Activated CD8-positive, alpha-beta T cell treated with anti-CD3 and anti-CD28 coated beads, Interleukin-2, amount 10 ng/mL, durations not matched to agents 7 days and 5 days (primary cell): ENCODE data around the gene PPP5C. TPM values are rescaled to one million over a fixed set of nuclear protein-coding genes. Genes with fewer than 3 reads are reported as not detected.
A peak's percentile ranks its signal among the peaks of the same experiment; 100 is the strongest.

ENCODE experiments used
- ATAC-seq: fragments of 150-1000 bp; cut with Tn5 transposase; one replicate; pipeline ENCODE4 v1.10.0; 2021; ENCODE audit warnings: moderate library complexity
- CTCF ChIA-PET: fragments of 350-600 bp; sonication (Branson Sonifier 250); formaldehyde crosslinking; loops from one replicate; lab custom pipeline; 2021; ENCODE audit warnings: antibody characterized with exemption; lab: Charles Lee
- POLR2A ChIA-PET: fragments of 350-600 bp; sonication (Branson Sonifier 250); formaldehyde crosslinking; loops from one replicate; lab custom pipeline; 2021; ENCODE audit warnings: antibody characterized with exemption; lab: Charles Lee
- DNase-seq: peaks from one replicate; pipeline ENCODE4 v3.0.0-alpha.2; 2020
- H3K27ac Mint-ChIP-seq: one replicate; pipeline ENCODE4 v1.8.0; 2021; ENCODE audit warnings: mild to moderate bottlenecking, mixed read lengths
- H3K27me3 Mint-ChIP-seq: one replicate; pipeline ENCODE4 v1.8.0; 2021; ENCODE audit warnings: low read depth, mixed read lengths
- H3K36me3 Mint-ChIP-seq: one replicate; pipeline ENCODE4 v1.8.0; 2021; ENCODE audit warnings: low read depth, mixed read lengths
- H3K4me1 Mint-ChIP-seq: one replicate; pipeline ENCODE4 v1.8.0; 2021; ENCODE audit warnings: low read depth, mixed read lengths
- H3K4me3 Mint-ChIP-seq: one replicate; pipeline ENCODE4 v1.8.0; 2021; ENCODE audit warnings: mild to moderate bottlenecking, mixed read lengths
- H3K9me3 Mint-ChIP-seq: one replicate; pipeline ENCODE4 v1.8.0; 2022; ENCODE audit warnings: mixed read lengths; ENCODE audit not compliant: insufficient read depth
- total RNA-seq, 2 experiments: library from RNA; stranded (reverse); gene quantifications; one replicate each; pipeline ENCODE4 v1.2.3, GENCODE V29; 2021

PPP5C gene
- total RNA-seq: 100 to 1,000 TPM; 118 to 126 TPM

- POLR2A ChIA-PET: interaction anchor here (1.1 kb wide), 1 partner anchor 255 kb away, joined by 3 read pairs; no protein-coding TSS in a partner anchor
- peaks cover 20% of the 10 kb centered on the region for H3K27me3 Mint-ChIP-seq
- H3K4me3 Mint-ChIP-seq: peak within 1 kb of the TSS; percentile 95
- ATAC-seq: peak; percentile 69
- H3K36me3 Mint-ChIP-seq: peaks cover 32% of the 10 kb centered on the region
- CTCF ChIA-PET: interaction anchor here (0.6 to 1.9 kb wide), 16 partner anchors 9 to 220 kb away, joined by 3 to 10 read pairs (median 3); no protein-coding TSS in a partner anchor
- peaks cover 51% of the 10 kb centered on the region for H3K4me1 Mint-ChIP-seq
- peak within 1 kb of the TSS; percentile 83 for H3K27ac Mint-ChIP-seq
- DNase-seq: peak; percentile 92
- H3K9me3 Mint-ChIP-seq: no peaks in the 10 kb centered on the region
Measured at GRCh38 chr19:46346821-46347571, at the start of gene PPP5C. TSS of gene PPP5C (plus strand) at chr19:46347087. CDS start at chr19:46347097, 10 bp downstream.

GRCh38 chr19:46297700-46298478 is 49.0 kb upstream of the PPP5C start:
- CTCF ChIA-PET: no interaction called here
- ATAC-seq: no peak
- H3K27me3 Mint-ChIP-seq: peaks cover 19% of the 10 kb centered on the region
- H3K36me3 Mint-ChIP-seq: no peaks in the 10 kb centered on the region
- H3K9me3 Mint-ChIP-seq: no peaks in the 10 kb centered on the region
- POLR2A ChIA-PET: no interaction called here
- H3K27ac Mint-ChIP-seq: no peak overlapping the region
- no peaks in the 10 kb centered on the region for H3K4me1 Mint-ChIP-seq
- DNase-seq: no peak
- H3K4me3 Mint-ChIP-seq: no peak overlapping the region

GRCh38 chr19:46298479-46299003 is 48.3 kb upstream of the PPP5C start:
- ChIA-PET CTCF (no interaction called here), POLR2A (no interaction called here)
- no peak overlapping the region for H3K27ac Mint-ChIP-seq
- peaks cover 19% of the 10 kb centered on the region for H3K27me3 Mint-ChIP-seq
- no peaks in the 10 kb centered on the region for H3K36me3 Mint-ChIP-seq
- ATAC-seq (no peak), DNase-seq (no peak)
- no peaks in the 10 kb centered on the region for H3K4me1 Mint-ChIP-seq
- no peaks in the 10 kb centered on the region for H3K9me3 Mint-ChIP-seq
- no peak overlapping the region for H3K4me3 Mint-ChIP-seq

- Mint-ChIP-seq H3K9me3 (no peaks in the 10 kb centered on the region), H3K27ac (no peak overlapping the region), H3K36me3 (no peaks in the 10 kb centered on the region), H3K4me1 (no peaks in the 10 kb centered on the region), H3K27me3 (peaks cover 19% of the 10 kb centered on the region), H3K4me3 (no peak overlapping the region)
- DNase-seq: no peak
- ChIA-PET POLR2A (no interaction called here), CTCF (interaction anchor here (0.9 to 1.2 kb wide), 2 partner anchors 19 to 271 kb away, joined by 3 read pairs; no protein-coding TSS in a partner anchor)
- no peak for ATAC-seq
Measured at GRCh38 chr19:46299004-46299509, 47.8 kb upstream of the PPP5C start.

- CTCF ChIA-PET: interaction anchor here (0.9 to 1.2 kb wide), 2 partner anchors 20 to 271 kb away, joined by 3 read pairs; no protein-coding TSS in a partner anchor
- ATAC-seq (no peak), DNase-seq (no peak)
- Mint-ChIP-seq H3K4me3 (no peak overlapping the region), H3K36me3 (no peaks in the 10 kb centered on the region), H3K27me3 (peaks cover 17% of the 10 kb centered on the region), H3K4me1 (no peaks in the 10 kb centered on the region), H3K27ac (no peak overlapping the region), H3K9me3 (no peaks in the 10 kb centered on the region)
- POLR2A ChIA-PET: no interaction called here
Measured at GRCh38 chr19:46299695-46300094, 47.2 kb upstream of the PPP5C start.

- DNase-seq (no peak), ATAC-seq (no peak)
- Mint-ChIP-seq H3K36me3 (no peaks in the 10 kb centered on the region), H3K9me3 (peaks cover 4% of the 10 kb centered on the region), H3K4me3 (no peak overlapping the region), H3K27ac (no peak overlapping the region), H3K27me3 (no peaks in the 10 kb centered on the region), H3K4me1 (no peaks in the 10 kb centered on the region)
- ChIA-PET POLR2A (no interaction called here), CTCF (no interaction called here)
Measured at GRCh38 chr19:46303322-46303690, 43.6 kb upstream of the PPP5C start.

GRCh38 chr19:46303691-46304397 is 43.0 kb upstream of the PPP5C start:
- CTCF ChIA-PET: no interaction called here
- no peaks in the 10 kb centered on the region for H3K4me1 Mint-ChIP-seq
- no peaks in the 10 kb centered on the region for H3K36me3 Mint-ChIP-seq
- ATAC-seq (no peak), DNase-seq (no peak)
- H3K27me3 Mint-ChIP-seq: no peaks in the 10 kb centered on the region
- peaks cover 4% of the 10 kb centered on the region for H3K9me3 Mint-ChIP-seq
- H3K27ac Mint-ChIP-seq: no peak overlapping the region
- no peak overlapping the region for H3K4me3 Mint-ChIP-seq
- POLR2A ChIA-PET: no interaction called here

GRCh38 chr19:46306501-46306900 is 40.4 kb upstream of the PPP5C start:
- H3K9me3 Mint-ChIP-seq: peaks cover 4% of the 10 kb centered on the region
- CTCF ChIA-PET: interaction anchor here (2.1 kb wide), 1 partner anchor 26 kb away, joined by 7 read pairs; no protein-coding TSS in a partner anchor
- H3K4me1 Mint-ChIP-seq: no peaks in the 10 kb centered on the region
- no peaks in the 10 kb centered on the region for H3K36me3 Mint-ChIP-seq
- no peak overlapping the region for H3K27ac Mint-ChIP-seq
- DNase-seq (no peak), ATAC-seq (no peak)
- H3K27me3 Mint-ChIP-seq: no peaks in the 10 kb centered on the region
- POLR2A ChIA-PET: no interaction called here
- H3K4me3 Mint-ChIP-seq: no peak overlapping the region

GRCh38 chr19:46308510-46308909 is 38.4 kb upstream of the PPP5C start:
- Mint-ChIP-seq H3K9me3 (peaks cover 4% of the 10 kb centered on the region), H3K27me3 (no peaks in the 10 kb centered on the region), H3K36me3 (no peaks in the 10 kb centered on the region), H3K4me1 (no peaks in the 10 kb centered on the region), H3K27ac (no peak overlapping the region), H3K4me3 (no peak overlapping the region)
- ChIA-PET CTCF (no interaction called here), POLR2A (interaction anchor here (0.6 kb wide), 1 partner anchor 25 kb away, joined by 3 read pairs; no protein-coding TSS in a partner anchor)
- DNase-seq (no peak), ATAC-seq (no peak)

- H3K27ac Mint-ChIP-seq: no peak overlapping the region
- ATAC-seq (no peak), DNase-seq (no peak)
- CTCF ChIA-PET: no interaction called here
- no peaks in the 10 kb centered on the region for H3K4me1 Mint-ChIP-seq
- no peaks in the 10 kb centered on the region for H3K36me3 Mint-ChIP-seq
- H3K4me3 Mint-ChIP-seq: no peak overlapping the region
- H3K27me3 Mint-ChIP-seq: no peaks in the 10 kb centered on the region
- POLR2A ChIA-PET: interaction anchor here (0.6 kb wide), 1 partner anchor 25 kb away, joined by 3 read pairs; no protein-coding TSS in a partner anchor
- H3K9me3 Mint-ChIP-seq: peaks cover 4% of the 10 kb centered on the region
Measured at GRCh38 chr19:46309056-46309455, 37.8 kb upstream of the PPP5C start.

GRCh38 chr19:46311444-46311843 is 35.4 kb upstream of the PPP5C start:
- ATAC-seq: no peak
- H3K9me3 Mint-ChIP-seq: no peaks in the 10 kb centered on the region
- no peak overlapping the region for H3K27ac Mint-ChIP-seq
- H3K4me3 Mint-ChIP-seq: no peak overlapping the region
- H3K4me1 Mint-ChIP-seq: no peaks in the 10 kb centered on the region
- no peaks in the 10 kb centered on the region for H3K27me3 Mint-ChIP-seq
- no peak for DNase-seq
- POLR2A ChIA-PET: no interaction called here
- H3K36me3 Mint-ChIP-seq: no peaks in the 10 kb centered on the region
- CTCF ChIA-PET: no interaction called here
